Measurements from ENCODE around the gene NIPBL. TPM values are rescaled to one million over a fixed set of nuclear protein-coding genes. Genes with fewer than 3 reads are reported as not detected.
A peak's percentile ranks its signal among the peaks of the same experiment; 100 is the strongest.
"Not testable (repeated sequence)": the region's sequence is repeated elsewhere in the genome, so short reads cannot be mapped to it uniquely, and the experiment has no call there.

Gene NIPBL
- total RNA-seq, 1 donor from 2014 or later: 63.0 TPM

DNA sequence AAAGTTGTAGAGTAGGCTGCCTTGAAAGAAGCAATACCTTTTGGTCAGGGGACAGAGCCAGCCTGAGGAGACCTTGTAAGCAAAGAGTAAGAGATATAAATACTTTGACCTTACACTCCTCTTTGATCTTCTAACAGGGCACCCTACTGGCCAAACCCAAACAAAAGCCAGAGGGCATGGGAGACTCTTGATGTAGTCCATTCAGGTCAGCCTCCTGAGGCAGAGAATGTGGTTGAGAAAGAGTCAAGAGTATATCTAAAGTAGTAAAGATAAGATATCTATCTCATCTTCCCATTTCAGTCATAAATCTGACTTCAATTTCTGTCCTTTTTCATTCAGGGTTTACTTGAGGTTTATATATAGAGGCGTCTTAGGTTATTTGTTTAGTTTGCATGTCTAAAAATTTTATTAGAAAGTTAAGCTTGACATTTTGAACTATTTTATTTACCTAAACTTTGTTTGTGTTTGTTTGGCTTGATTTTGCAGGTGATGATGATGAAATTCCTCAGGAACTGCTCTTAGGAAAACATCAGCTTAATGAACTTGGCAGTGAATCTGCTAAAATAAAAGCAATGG is 125.7 kb downstream of the NIPBL start:
- H3K36me3 ChIP-seq: peaks cover 86% of the 10 kb centered on the region
- ATAC-seq (no peak), DNase-seq (no peak)
- intact Hi-C loops (cut with DNase I): no loop called here
- TF ChIP-seq, protein P1, sequence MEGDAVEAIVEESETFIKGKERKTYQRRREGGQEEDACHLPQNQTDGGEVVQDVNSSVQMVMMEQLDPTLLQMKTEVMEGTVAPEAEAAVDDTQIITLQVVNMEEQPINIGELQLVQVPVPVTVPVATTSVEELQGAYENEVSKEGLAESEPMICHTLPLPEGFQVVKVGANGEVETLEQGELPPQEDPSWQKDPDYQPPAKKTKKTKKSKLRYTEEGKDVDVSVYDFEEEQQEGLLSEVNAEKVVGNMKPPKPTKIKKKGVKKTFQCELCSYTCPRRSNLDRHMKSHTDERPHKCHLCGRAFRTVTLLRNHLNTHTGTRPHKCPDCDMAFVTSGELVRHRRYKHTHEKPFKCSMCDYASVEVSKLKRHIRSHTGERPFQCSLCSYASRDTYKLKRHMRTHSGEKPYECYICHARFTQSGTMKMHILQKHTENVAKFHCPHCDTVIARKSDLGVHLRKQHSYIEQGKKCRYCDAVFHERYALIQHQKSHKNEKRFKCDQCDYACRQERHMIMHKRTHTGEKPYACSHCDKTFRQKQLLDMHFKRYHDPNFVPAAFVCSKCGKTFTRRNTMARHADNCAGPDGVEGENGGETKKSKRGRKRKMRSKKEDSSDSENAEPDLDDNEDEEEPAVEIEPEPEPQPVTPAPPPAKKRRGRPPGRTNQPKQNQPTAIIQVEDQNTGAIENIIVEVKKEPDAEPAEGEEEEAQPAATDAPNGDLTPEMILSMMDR (IDR thresholded peaks at IDR 0.05): no peak
- H3K4me3 ChIP-seq: no peak overlapping the region
- no peak overlapping the region for H3K27ac ChIP-seq
- H3K4me1 ChIP-seq: no peaks in the 10 kb centered on the region
- H3K27me3 ChIP-seq: no peaks in the 10 kb centered on the region
- no peaks in the 10 kb centered on the region for H3K9me3 ChIP-seq

DNA sequence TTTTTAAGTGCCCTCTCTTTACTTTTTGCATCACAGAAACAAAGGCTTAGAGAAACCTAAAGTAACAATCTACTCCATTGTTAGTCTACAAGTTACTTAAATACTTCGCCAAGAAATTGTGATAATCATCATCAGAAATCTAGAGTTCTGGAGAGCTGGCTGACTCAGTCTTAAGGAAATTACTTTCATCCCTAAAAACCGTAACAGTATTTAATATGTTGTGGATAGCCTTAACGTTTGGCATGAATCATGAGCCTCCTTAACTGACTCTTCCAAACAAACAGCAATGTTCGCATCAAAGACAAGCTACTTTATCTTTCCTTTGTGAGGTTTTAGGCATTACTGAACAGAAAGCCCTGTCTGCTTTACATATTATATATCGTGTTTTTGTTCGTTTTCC is 128.7 kb downstream of the NIPBL start:
- H3K36me3 ChIP-seq: peaks cover 97% of the 10 kb centered on the region
- no peaks in the 10 kb centered on the region for H3K9me3 ChIP-seq
- DNase-seq: no peak
- no peak overlapping the region for H3K27ac ChIP-seq
- no peaks in the 10 kb centered on the region for H3K27me3 ChIP-seq
- TF ChIP-seq, protein P1 (IDR thresholded peaks at IDR 0.05): no peak
- intact Hi-C loops (cut with DNase I): no loop called here
- H3K4me1 ChIP-seq: no peaks in the 10 kb centered on the region
- ATAC-seq: no peak
- no peak overlapping the region for H3K4me3 ChIP-seq

DNA sequence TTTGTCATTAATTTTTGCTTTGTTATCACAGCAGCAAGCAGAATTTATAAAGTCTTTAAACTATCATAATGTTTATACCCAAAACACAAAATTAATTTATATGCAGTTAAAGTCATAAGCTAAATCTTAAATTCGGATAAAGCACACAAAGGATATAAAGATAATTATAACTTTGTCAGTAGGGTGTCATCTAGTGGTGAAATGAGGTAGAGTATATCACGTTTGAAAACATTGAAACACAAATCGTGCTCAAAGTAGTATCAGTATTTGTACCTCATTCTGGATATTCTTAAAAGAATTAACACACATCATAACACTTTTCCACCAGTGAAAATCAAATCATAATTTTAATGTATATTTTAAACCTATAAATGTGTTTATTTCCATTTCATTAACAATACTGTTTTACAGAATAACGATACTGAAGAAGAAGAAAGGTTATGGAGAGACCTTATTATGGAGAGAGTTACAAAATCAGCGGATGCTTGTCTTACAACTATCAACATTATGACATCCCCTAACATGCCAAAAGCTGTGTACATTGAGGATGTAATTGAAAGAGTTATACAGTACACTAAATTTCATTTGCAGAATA is 129.5 kb downstream of the NIPBL start:
- TF ChIP-seq, protein P1 (IDR thresholded peaks at IDR 0.05): peak; percentile 66
- Histone ChIP-seq H3K27ac (no peak overlapping the region), H3K27me3 (no peaks in the 10 kb centered on the region), H3K4me1 (no peaks in the 10 kb centered on the region), H3K4me3 (no peak overlapping the region), H3K36me3 (peaks cover 97% of the 10 kb centered on the region), H3K9me3 (no peaks in the 10 kb centered on the region)
- intact Hi-C loops (cut with DNase I): no loop called here
- DNase-seq: no peak
- no peak for ATAC-seq

DNA sequence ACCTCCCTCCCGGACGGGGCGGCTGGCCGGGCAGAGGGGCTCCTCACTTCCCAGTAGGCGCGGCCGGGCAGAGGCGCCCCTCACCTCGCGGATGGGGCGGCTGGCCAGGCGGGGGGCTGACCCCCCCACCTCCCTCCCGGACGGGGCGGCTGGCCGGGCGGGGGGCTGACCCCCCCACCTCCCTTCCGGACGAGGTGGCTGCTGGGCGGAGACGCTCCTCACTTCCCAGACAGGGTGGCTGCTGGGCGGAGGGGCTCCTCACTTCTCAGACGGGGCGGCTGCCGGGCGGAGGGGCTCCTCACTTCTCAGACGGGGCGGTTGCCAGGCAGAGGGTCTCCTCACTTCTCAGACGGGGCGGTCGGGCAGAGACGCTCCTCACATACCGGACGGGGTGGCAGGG is 136.6 kb downstream of the NIPBL start:
- peaks cover 75% of the 10 kb centered on the region for H3K36me3 ChIP-seq
- not testable (repeated sequence) for ATAC-seq

DNA sequence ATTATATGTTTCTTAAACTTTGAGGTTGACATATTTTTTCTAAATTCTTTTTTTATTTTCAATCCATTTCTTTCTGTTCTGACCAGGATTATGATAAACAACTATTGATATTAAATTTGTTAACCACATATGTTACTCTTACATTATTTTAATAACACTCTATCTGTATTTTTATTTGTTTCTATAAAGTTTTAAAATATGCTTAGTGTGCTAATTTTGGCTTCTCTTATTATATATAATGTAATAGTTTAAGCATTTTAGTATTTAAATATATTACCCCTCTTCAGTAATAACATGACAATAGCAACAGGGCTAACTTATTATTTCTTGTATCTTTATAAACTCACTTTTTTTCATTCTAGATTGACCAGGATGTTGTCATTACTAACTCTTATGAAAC is 137.8 kb downstream of the NIPBL start:
- no peak overlapping the region for H3K4me3 ChIP-seq
- no peaks in the 10 kb centered on the region for H3K4me1 ChIP-seq
- no peaks in the 10 kb centered on the region for H3K9me3 ChIP-seq
- intact Hi-C loops (cut with DNase I): no loop called here
- H3K27me3 ChIP-seq: no peaks in the 10 kb centered on the region
- H3K27ac ChIP-seq: no peak overlapping the region
- DNase-seq (no peak), ATAC-seq (no peak)
- H3K36me3 ChIP-seq: peaks cover 75% of the 10 kb centered on the region
- TF ChIP-seq, protein P1 (IDR thresholded peaks at IDR 0.05): no peak

More for the DNA sequence above, 136.6 kb downstream of the NIPBL start:
- DNase-seq; H3K27ac ChIP-seq; H3K9me3 ChIP-seq; H3K4me3 ChIP-seq; H3K4me1 ChIP-seq; intact Hi-C loops (cut with DNase I); H3K27me3 ChIP-seq: not testable (repeated sequence)

DNA sequence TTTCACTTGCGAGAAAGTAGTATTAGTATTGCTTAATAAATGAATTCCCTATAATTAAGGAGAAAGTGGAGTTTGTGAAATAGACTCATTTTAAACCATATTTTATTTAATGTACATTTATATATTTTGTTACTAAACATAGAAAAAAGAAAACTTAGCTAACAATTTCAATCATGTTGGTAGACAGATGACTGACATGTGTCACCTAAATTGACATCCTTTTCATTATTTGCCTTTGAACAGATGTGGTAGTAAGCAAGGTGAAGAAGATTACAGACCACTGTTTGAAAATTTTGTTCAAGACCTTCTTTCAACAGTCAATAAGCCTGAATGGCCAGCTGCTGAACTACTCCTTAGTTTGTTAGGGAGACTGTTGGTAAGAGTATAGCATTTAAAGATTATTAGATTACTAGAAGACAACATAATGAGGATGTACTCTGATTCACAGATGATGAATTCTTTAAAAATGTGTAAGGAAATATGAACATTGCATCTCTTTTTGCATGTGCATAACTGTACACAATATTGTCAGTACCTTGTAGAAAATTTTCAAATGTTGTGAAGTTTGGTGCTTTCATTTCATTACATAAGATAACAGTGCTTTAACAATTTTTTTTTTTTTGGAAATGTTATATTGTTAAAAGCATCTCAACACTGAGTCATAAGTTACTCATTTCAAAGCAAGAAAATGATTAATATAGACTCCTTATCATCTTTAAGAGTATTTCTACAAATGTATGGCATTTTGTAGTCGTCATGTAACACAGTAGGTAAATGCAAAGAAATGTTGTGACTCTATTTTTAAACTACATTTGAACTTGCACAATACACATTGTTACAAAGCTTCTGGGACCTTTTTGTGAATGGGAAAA is 139.5 kb downstream of the NIPBL start:
- Histone ChIP-seq H3K36me3 (peaks cover 74% of the 10 kb centered on the region), H3K9me3 (no peaks in the 10 kb centered on the region), H3K27me3 (no peaks in the 10 kb centered on the region), H3K27ac (no peak overlapping the region), H3K4me3 (no peak overlapping the region), H3K4me1 (no peaks in the 10 kb centered on the region)
- intact Hi-C loops (cut with DNase I): no loop called here
- ATAC-seq (no peak), DNase-seq (no peak)
- TF ChIP-seq, protein P1 (IDR thresholded peaks at IDR 0.05): no peak
